NCI-H748 (cell line): ENCODE results near the gene PLCD3.

ENCODE experiments used
- DNase-seq: peaks from one replicate; lab custom pipeline; 2025; ENCODE audit not compliant: unreplicated experiment; lab: John Stamatoyannopoulos, UW

PLCD3 gene

GRCh38 chr17:45150911-45151809, 18.8 kb upstream of the PLCD3 start:
- DNase-seq = no peak

DNA sequence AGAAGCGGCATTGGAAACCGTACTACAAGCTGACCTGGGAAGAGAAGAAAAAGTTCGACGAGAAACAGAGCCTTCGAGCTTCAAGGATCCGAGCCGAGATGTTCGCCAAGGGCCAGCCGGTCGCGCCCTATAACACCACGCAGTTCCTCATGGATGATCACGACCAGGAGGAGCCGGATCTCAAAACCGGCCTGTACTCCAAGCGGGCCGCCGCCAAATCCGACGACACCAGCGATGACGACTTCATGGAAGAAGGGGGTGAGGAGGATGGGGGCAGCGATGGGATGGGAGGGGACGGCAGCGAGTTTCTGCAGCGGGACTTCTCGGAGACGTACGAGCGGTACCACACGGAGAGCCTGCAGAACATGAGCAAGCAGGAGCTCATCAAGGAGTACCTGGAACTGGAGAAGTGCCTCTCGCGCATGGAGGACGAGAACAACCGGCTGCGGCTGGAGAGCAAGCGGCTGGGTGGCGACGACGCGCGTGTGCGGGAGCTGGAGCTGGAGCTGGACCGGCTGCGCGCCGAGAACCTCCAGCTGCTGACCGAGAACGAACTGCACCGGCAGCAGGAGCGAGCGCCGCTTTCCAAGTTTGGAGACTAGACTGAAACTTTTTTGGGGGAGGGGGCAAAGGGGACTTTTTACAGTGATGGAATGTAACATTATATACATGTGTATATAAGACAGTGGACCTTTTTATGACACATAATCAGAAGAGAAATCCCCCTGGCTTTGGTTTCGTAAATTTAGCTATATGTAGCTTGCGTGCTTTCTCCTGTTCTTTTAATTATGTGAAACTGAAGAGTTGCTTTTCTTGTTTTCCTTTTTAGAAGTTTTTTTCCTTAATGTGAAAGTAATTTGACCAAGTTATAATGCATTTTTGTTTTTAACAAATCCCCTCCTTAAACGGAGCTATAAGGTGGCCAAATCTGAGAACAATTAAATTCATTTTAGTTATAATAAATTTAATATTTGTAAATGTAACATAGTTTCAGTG, 17.7 kb upstream of the PLCD3 start:
- peak; percentile 66 for DNase-seq

DNA sequence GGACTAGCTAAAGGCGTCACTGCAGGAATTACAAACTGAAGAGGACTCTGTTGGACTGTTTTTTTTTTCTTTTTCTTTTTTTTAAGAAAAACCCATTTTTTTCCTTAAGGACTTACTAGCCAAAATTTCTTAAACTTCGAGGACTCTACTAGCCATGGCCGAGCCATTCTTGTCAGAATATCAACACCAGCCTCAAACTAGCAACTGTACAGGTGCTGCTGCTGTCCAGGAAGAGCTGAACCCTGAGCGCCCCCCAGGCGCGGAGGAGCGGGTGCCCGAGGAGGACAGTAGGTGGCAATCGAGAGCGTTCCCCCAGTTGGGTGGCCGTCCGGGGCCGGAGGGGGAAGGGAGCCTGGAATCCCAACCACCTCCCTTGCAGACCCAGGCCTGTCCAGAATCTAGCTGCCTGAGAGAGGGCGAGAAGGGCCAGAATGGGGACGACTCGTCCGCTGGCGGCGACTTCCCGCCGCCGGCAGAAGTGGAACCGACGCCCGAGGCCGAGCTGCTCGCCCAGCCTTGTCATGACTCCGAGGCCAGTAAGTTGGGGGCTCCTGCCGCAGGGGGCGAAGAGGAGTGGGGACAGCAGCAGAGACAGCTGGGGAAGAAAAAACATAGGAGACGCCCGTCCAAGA, 16.8 kb upstream of the PLCD3 start:
- peak; percentile 84 for DNase-seq

- peak; percentile 100 for DNase-seq
These were observed 16.1 kb upstream of the PLCD3 start, which contains the start of gene HEXIM1 for GRCh38 chr17:45148183-45149036. Gene HEXIM1 (plus strand): TSS chr17:45148475. CDS start chr17:45149191, 716 bp downstream.

DNA sequence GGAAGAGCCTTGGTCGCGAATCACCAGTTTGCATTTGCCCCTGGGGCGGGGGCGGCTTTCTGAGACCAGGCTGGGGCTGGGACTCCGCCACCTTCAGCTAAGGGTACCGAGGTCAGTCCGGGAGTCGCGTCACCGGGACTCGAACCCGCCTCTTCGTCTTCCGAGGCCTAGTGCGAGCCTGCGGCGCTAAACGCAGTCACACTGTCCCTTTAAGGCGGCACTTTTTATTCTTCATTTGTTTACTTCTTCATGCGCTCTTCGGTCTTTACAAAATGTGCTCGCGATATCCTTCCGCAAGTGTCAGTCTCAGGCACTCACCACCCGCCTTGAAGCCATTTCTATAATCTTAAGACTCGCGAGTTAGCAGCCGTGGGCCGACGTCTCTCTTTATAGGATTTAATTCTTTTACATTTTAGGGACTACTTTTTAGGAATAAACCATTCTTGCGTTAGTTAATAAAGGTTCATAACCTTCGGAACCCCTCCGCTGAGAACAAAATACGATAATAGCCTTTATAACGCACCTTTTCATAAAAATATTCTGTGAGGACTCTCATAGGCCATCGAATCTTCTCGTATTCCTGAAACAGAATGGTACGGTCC, 15.4 kb upstream of the PLCD3 start:
- DNase-seq = peak; percentile 97

GRCh38 chr17:45146890-45147580, 14.7 kb upstream of the PLCD3 start:
- DNase-seq = peak; percentile 86

DNA sequence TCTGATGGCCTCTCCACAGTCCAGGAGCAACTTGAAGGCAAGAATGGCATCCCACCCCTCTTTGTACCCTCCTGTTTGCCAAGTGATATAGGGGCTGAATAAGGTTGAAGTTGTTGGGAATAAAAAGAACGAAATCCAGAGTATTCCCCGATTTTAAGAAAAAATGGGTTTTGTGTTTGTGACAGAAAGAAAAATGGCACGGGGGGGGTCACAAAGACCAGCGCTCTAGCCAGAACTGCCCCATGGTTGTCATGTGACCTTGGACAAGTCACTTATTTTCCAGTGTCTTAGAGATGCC, 14.2 kb upstream of the PLCD3 start:
- no peak for DNase-seq

- no peak for DNase-seq
These were observed 13.9 kb upstream of the PLCD3 start for GRCh38 chr17:45146166-45146565.

DNA sequence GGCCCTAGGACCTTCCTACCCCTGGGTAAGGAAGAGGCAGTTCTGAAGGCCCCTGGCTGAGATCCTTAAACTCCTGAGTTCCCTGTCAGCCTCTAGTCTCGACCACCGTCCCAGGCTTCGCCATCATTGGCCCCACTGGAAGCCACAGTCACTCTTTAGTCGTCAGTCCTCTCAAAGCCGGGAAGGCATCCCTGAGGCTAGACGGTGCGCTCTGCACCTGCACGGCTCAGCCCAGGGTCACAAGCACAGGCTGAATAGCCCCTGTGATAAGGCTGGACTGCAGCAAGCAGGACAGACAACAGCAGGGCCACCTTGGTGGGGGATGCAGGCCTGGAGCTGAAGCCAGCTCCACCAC, 12.7 kb upstream of the PLCD3 start:
- no peak for DNase-seq

- DNase-seq = no peak
These were observed 12.1 kb upstream of the PLCD3 start for GRCh38 chr17:45144199-45145034.

- no peak for DNase-seq
These were observed 11.5 kb upstream of the PLCD3 start for GRCh38 chr17:45143767-45144198.

DNA sequence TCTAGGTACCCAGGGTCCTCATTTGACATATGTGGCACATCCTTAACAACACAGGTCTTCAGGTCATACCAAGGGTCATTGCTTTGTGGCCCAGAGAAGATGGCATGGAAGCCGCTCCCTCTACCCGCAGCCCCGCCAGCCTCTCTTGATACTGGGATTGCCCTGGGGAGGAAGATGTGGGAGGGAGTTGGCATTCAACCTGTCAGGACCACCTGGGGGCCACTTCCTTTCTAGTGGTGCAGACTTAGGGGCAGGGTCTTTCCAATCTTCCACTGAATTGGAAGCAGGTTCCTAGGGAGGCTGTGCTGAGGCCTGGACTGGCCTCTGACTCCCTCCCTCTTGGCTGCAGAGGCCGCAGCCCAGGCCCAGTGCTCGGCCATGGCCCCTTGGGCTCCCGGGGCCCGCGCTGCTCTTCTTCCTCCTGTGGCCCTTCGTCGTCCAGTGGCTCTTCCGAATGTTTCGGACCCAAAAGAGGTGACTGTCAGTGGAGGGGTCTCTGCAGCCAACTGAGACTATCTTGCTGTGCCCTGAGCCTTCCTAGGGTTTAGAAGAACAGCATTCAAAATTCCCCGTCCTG, 10.9 kb upstream of the PLCD3 start:
- DNase-seq = no peak

DNA sequence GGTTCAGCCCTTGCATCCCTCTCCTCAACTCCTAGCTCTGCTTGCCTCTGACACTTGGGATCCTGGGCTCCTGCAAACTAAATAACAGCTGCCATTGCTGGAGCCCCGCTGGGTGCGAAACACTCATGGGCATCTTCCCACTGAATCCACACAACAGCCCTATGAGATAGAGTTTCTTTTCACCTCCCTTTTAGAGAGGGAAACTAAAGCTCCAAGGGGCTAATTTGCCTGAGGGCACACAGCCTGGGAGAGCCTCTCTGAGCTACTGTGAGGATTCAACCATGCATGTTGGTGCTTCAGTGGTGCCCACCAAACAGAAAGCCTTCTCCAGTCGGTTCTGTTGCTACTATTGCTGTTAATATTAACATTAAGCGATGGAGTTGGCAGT, 7.2 kb upstream of the PLCD3 start:
- DNase-seq = no peak

GRCh38 chr17:45138911-45139532, 6.7 kb upstream of the PLCD3 start:
- DNase-seq = no peak

GRCh38 chr17:45137561-45138305, 5.4 kb upstream of the PLCD3 start:
- DNase-seq = no peak

GRCh38 chr17:45136846-45137560, 4.7 kb upstream of the PLCD3 start:
- no peak for DNase-seq
